Upper lobe of right lung (tissue), 1 donor: ENCODE measurements around the gene PCYT1B. TPM values are rescaled to one million over a fixed set of nuclear protein-coding genes. Genes with fewer than 3 reads are reported as not detected.
A peak's percentile ranks its signal among the peaks of the same experiment; 100 is the strongest.

ENCODE experiments used
- ATAC-seq: fragments of 200-7000 bp; cut with Tn5 transposase; one replicate; pipeline ENCODE4 v1.9.1; 2020; ENCODE audit warnings: mild to moderate bottlenecking, moderate library complexity
- DNase-seq: peaks from one replicate; pipeline ENCODE4 v3.0.0-alpha.2; 2020
- H3K27ac ChIP-seq: fragments of 200-600 bp; one replicate; pipeline ENCODE4 v1.8.0; 2022
- H3K27me3 ChIP-seq: fragments of 200-600 bp; one replicate; pipeline ENCODE4 v1.8.0; 2022; ENCODE audit warnings: mild to moderate bottlenecking
- H3K36me3 ChIP-seq: fragments of 200-600 bp; one replicate; pipeline ENCODE4 v1.8.0; 2022
- H3K4me1 ChIP-seq: fragments of 200-600 bp; one replicate; pipeline ENCODE4 v1.8.0; 2022
- H3K4me3 ChIP-seq: fragments of 200-600 bp; one replicate; pipeline ENCODE4 v1.8.0; 2022; ENCODE audit warnings: mild to moderate bottlenecking
- H3K9me3 ChIP-seq: fragments of 200-600 bp; one replicate; pipeline ENCODE4 v1.8.0; 2022
- CTCF ChIP-seq: fragments of 200-600 bp; IDR thresholded peaks from one replicate; pipeline ENCODE4 v1.8.0; 2022; ENCODE audit warnings: antibody characterized with exemption
- intact Hi-C: fragments of 100-400 bp; cut with DNase I; formaldehyde crosslinking; loops from one replicate; pipeline ENCODE4 v1.11.0; 2022
- long read RNA-seq: library from polyadenylated mRNA; unstranded; transcript quantifications from one replicate; pipeline ENCODE4 v2.0.0, GENCODE V29; 2021
- total RNA-seq: library from RNA; stranded (reverse); fragmentation: NEBNext Ultra II Directional; extraction: Animal tissue kit (Norgen Biotek cat#: 25700); gene quantifications from one replicate; pipeline ENCODE4 v1.2.1, GENCODE V29; 2021
- donor health status: DM: no; HTN: yes; CAD: no; lungs with severe emphysema.

PCYT1B gene
- total RNA-seq, result 0.14 TPM
- long read RNA-seq, result 0 reads

GRCh38 chrX:24647257-24648058 is at the start of gene PCYT1B:
TSS of gene PCYT1B (minus strand) at chrX:24647347. CDS start at chrX:24647105, 242 bp downstream.
- intact Hi-C loops, result no loop called here
- H3K27ac ChIP-seq, result no peak within 1 kb of the TSS

DNA sequence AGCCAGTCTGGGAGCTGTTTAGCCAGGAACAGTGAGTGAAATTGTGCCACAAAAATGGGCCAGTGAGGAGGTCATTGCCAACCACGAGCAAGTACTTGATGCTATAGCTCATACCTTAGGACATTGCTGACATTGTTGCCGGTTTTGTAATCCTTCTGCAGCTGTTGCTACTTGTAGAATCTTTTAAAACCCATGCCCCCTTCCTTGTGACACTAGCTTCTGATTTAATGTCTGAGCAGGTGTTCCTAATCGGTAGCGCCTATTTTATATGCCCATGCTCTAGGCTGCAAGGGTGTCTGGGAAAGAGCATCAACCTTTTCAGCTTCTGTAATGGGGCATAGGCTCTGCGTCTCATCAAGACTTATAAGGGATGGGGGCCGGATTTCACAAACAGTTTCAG is 49.1 kb upstream of the PCYT1B start:
- TF ChIP-seq CTCF, result no peak
- no peaks in the 10 kb centered on the region for H3K4me1 ChIP-seq
- no peak for DNase-seq
- H3K27ac ChIP-seq, result no peak overlapping the region
- intact Hi-C loops, result no loop called here
- ATAC-seq, result no peak
- H3K27me3 ChIP-seq, result no peaks in the 10 kb centered on the region
- peaks cover 6% of the 10 kb centered on the region for H3K36me3 ChIP-seq
- H3K9me3 ChIP-seq, result no peaks in the 10 kb centered on the region
- no peak overlapping the region for H3K4me3 ChIP-seq

More at GRCh38 chrX:24647257-24648058, at the start of gene PCYT1B:
- ATAC-seq, result peak; percentile 91
- Histone ChIP-seq H3K4me1 (no peaks in the 10 kb centered on the region), H3K36me3 (no peaks in the 10 kb centered on the region), H3K4me3 (peak within 1 kb of the TSS; percentile 19), H3K27me3 (no peaks in the 10 kb centered on the region), H3K9me3 (no peaks in the 10 kb centered on the region)
- DNase-seq, result peak; percentile 62
- TF ChIP-seq CTCF, result no peak

GRCh38 chrX:24694825-24695224 is 47.7 kb upstream of the PCYT1B start:
- ATAC-seq (no peak), DNase-seq (no peak)
- H3K4me1 ChIP-seq, result no peaks in the 10 kb centered on the region
- no peak for TF ChIP-seq CTCF
- no peaks in the 10 kb centered on the region for H3K27me3 ChIP-seq
- H3K36me3 ChIP-seq, result no peaks in the 10 kb centered on the region
- intact Hi-C loops, result no loop called here
- no peak overlapping the region for H3K27ac ChIP-seq
- H3K9me3 ChIP-seq, result no peaks in the 10 kb centered on the region
- H3K4me3 ChIP-seq, result no peak overlapping the region

GRCh38 chrX:24693453-24694202 is 46.5 kb upstream of the PCYT1B start, which contains the start of gene POLA1:
TSS of gene POLA1 (plus strand) at chrX:24693918. CDS start at chrX:24693962, 44 bp downstream.
- Histone ChIP-seq H3K4me1 (no peaks in the 10 kb centered on the region), H3K27me3 (no peaks in the 10 kb centered on the region), H3K36me3 (no peaks in the 10 kb centered on the region), H3K4me3 (peak within 1 kb of the TSS; percentile 66), H3K27ac (peak within 1 kb of the TSS; percentile 80), H3K9me3 (no peaks in the 10 kb centered on the region)
- intact Hi-C loops, result no loop called here
- TF ChIP-seq CTCF, result peak; percentile 13
- peak; percentile 94 for DNase-seq
- ATAC-seq, result peak; percentile 100

DNA sequence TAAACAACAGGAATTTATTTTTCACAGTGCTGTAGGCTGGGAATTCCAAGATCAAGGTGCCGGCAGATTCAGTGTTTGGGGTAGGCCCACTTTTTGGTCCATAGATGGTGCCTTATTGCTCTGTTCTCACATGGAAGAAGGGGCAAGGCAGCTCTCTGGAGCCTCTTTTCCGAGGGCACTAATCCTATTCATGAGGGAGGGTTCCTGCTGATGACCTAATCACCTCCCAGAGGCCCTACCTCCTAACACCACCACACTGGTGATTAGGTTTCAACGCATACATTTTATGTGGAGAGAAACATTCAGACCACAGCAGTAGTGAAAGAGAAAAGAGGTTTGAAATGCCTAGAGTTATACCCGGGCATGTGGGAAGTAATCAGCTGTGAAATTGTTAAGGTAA is 45.2 kb upstream of the PCYT1B start:
- H3K27ac ChIP-seq, result no peak overlapping the region
- no peaks in the 10 kb centered on the region for H3K36me3 ChIP-seq
- H3K9me3 ChIP-seq, result no peaks in the 10 kb centered on the region
- no peak for TF ChIP-seq CTCF
- DNase-seq (no peak), ATAC-seq (no peak)
- H3K4me3 ChIP-seq, result no peak overlapping the region
- intact Hi-C loops, result no loop called here
- no peaks in the 10 kb centered on the region for H3K27me3 ChIP-seq
- H3K4me1 ChIP-seq, result no peaks in the 10 kb centered on the region
